ENCODE results near the gene YTHDC2.

DNA sequence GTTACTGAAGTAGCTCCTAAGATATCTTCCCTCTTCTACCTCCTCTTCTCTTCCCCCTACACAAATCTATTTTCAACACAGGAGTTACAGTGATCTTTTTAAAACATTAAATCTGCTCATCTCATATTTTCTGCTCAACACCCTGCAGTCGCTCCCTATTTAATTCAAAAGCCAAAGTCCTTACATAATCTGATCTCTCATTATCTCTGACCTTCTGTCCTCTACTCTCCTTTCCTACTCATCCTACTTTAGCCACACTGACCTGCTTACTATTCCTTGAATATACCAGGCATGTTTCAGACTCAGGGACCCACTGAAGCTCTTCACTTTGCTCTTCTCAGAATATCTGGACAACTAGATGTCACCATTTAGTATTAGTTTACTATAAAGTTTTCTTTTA lies 87.9 kb downstream of the YTHDC2 start:
- no peak for TF ChIP-seq SP1 (IDR thresholded peaks at IDR 0.05)
- no peak for TF ChIP-seq LEF1 (IDR thresholded peaks at IDR 0.05; ENCODE audit: borderline replicate concordance)
- TF ChIP-seq TARDBP (IDR thresholded peaks at IDR 0.05), result no peak
- TF ChIP-seq ARNT (IDR thresholded peaks at IDR 0.05), result no peak
- TF ChIP-seq HDGF (IDR thresholded peaks at IDR 0.05; ENCODE audit: borderline replicate concordance), result no peak
- no peak for TF ChIP-seq ELF4 (IDR thresholded peaks at IDR 0.05)
- no peak for TF ChIP-seq FOXA1 (IDR thresholded peaks at IDR 0.05)
- no peak for TF ChIP-seq FOXM1 (IDR thresholded peaks at IDR 0.05; ENCODE audit: borderline replicate concordance)
- no peak for TF ChIP-seq L3MBTL2 (conservative IDR thresholded peaks at IDR 0.05)
- no peak for TF ChIP-seq NFRKB (IDR thresholded peaks at IDR 0.05)
- TF ChIP-seq FOXK2 (IDR thresholded peaks at IDR 0.05), result no peak
- TF ChIP-seq, protein P1, sequence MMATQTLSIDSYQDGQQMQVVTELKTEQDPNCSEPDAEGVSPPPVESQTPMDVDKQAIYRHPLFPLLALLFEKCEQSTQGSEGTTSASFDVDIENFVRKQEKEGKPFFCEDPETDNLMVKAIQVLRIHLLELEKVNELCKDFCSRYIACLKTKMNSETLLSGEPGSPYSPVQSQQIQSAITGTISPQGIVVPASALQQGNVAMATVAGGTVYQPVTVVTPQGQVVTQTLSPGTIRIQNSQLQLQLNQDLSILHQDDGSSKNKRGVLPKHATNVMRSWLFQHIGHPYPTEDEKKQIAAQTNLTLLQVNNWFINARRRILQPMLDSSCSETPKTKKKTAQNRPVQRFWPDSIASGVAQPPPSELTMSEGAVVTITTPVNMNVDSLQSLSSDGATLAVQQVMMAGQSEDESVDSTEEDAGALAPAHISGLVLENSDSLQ (IDR thresholded peaks at IDR 0.05), result no peak
- no peak for TF ChIP-seq ZNF384 (IDR thresholded peaks at IDR 0.05)
- TF ChIP-seq BHLHE40 (IDR thresholded peaks at IDR 0.05; ENCODE audit: borderline replicate concordance), result no peak

Data from HEK293T (cell line).